HG02852 (cell line): ENCODE measurements around the gene SPATA9.

ENCODE experiments used
- ATAC-seq: cut with Tn5 transposase; IDR thresholded peaks from one replicate; pipeline ENCODE4 v1.9.1; 2021; ENCODE audit warnings: mild to moderate bottlenecking, moderate library complexity; ENCODE audit not compliant: unreplicated experiment

Gene SPATA9

DNA sequence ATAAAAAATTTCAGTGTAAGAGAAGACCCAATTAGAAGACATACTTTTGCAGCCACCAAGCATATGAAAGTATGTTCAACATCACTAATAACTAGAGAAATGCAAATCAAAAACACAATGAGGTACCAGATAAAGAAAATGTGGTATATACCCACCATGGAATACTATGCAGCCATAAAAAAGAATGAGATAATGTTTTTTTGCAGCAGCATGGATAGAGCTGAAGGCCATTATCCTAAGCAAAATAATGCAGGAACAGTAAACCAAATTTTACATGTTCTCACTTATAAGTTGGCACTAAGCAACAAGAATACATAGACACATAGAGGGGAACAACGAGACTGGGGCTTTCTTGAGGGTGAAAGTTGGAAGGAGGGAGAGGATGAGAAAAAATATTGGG lies 6.9 kb upstream of the SPATA9 start:
- no peak for ATAC-seq

DNA sequence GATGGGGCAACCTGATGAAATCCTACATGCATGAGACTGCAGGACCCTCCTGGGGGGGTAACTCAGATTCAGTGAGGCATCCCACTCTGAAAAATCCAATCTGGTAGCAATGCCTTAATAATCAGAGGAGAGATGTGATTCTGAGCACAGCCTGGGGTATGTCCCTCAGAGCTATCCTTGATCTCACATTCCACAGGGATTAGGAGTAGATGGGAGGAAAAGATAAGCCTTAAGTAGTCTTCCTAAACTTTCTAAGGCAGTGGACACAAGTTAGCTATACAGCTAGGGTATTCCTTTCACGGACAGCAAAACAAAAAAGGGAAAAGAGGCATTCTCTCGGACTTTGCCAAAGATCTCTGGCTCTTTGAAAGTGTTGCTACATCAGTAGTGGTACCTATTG lies 3.9 kb upstream of the SPATA9 start:
- no peak for ATAC-seq

DNA sequence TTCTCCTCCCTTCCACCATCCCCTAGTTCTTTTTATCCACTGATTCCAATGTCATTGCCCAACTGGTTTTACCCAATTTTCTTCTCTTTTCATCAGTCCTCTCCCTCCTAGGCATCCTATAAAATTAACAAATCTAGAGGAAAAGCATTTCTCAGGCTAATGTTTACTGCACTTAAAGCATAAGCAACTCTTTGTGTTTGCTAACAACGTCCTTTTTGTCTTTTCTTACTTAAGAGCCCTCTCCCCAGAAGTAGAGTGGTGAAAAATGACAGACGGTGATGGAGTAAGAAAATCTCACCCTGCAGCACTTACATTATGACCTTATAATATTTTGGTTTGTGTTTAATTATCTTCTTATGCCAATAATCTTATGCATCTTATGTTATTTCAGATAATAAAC lies 1.6 kb upstream of the SPATA9 start:
- no peak for ATAC-seq

DNA sequence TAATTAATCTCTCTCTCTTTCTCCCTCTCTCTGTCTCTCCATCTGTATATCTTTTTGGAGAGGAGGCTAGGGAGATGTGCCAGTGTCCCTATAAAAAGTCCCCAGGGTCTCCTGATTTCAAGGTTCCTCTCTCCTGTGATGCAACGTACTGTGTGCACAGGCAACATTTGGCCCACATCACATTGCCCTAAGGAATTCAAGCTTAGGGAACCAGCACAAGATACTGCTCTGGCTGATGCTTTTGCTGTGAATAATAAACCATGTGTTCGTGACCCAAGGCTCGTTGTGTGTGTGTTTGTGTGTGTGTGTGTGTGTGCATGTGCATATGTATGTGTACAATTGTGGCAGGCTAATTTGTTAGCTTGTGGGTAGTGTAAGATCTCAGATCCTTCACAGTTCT lies 9.7 kb downstream of the SPATA9 start:
- ATAC-seq: no peak

DNA sequence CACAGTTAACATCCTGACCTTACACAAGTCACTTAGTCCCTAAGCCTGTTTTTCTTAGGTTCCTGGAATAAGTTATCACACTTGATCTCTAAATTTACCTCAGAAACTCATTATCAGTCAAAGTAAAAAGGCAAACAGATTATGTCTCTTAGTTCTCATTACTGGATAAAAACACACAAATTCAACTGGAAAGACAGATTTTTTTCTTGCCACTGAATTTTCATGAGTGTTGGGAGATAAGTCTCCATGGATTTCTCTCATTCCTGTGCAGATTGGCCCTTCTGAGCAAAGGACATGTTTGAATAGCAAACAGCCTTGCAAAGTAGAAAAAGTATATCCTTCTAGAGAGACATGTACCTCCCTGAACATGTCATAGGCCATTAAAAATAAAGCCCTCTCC lies 10.2 kb downstream of the SPATA9 start:
- ATAC-seq: no peak

DNA sequence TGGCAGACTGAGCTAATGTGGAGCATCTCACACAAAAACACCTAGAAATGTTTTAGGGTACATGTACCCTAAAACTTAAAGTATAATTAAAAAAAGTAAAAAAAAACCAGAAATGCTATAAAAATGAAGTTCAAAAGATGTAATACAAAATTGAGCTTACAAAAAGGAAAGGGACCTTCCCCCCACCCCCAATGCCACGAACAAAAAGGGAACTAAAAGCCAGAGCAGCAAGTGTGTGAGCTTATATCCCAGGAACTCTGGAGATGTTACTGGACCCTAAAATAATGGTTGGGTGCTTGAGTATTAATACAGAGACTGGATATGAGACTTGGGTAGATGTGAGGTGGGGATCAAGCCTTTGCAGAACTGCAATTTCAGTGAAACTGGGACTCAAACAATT lies 11.0 kb downstream of the SPATA9 start:
- no peak for ATAC-seq

DNA sequence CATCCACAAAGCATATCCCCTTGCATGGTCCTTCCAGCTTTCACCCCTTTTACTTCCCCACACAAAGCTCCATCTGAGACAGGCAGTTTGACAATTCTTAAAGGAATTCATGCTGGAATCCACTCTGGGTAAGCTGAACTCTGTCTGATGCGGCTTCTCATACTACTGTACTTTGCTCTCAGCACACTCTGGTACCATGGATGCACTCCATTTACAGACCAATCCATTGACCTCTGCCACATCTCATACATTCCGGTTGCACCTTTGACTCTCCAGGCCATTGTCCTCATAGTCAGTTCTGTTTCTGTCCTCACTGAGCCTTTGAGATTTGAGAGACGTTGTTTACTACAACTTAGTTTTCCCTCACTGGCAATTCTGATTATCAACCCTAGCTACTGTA lies 12.2 kb downstream of the SPATA9 start:
- no peak for ATAC-seq

DNA sequence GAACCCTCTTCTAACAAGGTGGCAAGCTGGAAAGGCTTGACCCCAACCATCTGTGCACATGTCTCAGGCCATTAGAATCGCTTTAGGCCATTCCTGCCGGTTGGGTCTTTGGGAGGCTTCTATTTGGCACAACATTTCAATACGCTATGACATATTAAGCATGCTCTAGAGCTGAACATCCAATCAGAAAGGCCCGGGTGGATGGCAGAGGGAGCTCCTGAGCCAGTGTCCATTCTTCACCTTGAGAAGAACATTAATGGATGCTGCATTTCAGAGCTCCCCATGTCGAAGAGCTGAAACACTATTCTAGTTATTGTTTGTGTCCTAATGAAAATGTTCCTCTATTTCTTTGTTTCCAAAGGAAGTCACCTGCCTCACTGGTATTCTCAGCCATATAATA lies 12.8 kb downstream of the SPATA9 start:
- no peak for ATAC-seq

DNA sequence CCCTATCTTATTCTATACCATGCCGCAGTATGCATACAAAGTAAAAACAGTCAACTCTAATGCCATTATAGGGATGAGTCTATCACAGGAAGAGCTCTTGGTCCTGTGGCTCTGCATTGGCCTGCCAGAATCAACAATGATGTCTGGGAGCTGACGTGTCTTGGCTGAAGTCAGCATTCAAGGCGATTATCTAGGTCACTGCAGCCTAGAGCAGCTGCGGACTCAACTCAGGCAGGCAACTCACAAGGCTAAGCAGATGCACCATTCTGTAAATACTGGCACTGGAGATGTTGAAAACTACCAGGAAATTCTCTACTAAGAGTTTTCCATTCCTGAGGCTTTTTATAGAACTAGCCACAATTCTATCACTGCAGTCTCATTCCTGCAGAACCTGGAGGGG lies 13.3 kb downstream of the SPATA9 start:
- ATAC-seq: no peak

DNA sequence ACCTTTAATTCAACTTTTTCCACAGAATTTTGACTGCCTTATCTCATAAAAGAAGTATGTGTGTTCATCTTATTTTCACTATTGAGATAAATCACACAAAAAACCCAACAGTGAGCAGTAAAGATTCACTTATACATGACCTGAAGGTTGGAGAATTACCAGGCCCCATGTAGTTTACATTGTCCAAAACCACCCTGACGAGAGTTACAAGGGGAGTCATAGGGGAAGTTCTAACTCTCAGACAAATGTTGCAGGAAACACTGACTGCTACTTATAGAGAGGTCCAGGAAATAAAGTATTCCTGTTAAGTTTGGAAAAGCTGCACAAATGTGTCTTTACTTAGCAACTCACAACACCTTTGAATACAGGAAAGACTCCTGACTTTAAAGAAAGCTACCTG lies 14.1 kb downstream of the SPATA9 start:
- no peak for ATAC-seq

DNA sequence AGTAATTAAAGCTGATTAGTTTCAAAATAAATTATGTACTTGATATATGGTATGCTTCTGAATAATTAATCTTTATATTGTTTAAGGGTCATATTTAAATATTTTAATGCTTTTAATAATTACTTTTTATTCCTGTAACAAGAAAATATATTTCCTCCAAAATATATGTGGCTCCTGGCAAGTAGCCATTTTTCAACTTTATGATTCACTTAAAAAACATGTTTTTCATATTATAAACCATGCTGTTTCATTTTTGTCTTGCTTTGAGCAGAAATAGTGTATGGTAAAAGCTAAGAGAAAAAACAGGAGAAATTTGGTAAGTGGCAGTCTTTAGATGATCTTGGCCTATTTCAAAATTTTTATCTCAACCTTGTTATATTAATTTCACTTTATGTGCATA lies 14.6 kb downstream of the SPATA9 start:
- ATAC-seq: no peak

DNA sequence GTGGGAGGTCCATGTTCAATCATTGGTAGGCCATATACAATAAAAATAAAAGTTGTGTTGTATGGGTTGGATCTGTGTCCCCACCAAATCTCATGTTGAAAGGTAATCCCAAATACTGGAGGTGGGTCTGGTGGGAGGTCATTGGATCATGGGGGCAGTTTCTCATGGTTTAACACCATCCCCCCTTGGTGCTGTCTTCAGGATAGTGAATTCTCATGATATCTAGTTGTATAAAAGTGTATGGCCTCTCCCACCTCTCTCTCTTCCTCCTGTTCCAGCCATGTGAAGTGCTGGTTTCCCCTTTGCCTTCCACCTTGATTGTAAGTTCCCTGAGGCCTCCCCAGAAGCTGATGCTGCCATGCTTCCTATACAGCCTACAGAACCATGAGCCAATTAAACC lies 15.1 kb downstream of the SPATA9 start:
- ATAC-seq: no peak

DNA sequence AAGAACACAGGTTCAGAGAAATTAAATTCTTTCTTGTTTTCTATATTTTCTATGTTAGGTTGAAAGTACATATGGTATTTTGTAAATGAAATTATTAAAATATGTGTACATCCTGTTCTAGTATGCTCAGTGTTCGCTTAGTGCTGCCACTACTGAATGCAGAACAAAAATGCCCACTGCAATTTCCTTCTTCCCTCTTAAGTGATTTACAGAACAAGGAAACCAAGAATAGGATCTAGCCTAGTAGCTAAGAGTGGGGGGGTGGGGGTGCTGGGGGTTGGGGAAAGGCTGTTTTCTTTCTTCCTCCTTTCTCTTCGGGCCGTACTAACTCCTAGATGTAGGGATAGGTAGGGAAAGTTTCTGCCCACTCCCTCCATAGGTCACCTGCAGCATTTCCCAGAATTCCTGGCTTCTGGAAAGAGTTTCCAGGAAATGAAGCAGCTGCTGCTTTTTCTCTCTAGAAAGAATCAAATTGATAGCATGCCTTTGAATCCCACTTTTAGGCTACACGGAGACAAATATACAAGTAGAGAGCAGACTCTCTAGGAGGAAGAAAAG lies 15.7 kb downstream of the SPATA9 start:
- no peak for ATAC-seq

DNA sequence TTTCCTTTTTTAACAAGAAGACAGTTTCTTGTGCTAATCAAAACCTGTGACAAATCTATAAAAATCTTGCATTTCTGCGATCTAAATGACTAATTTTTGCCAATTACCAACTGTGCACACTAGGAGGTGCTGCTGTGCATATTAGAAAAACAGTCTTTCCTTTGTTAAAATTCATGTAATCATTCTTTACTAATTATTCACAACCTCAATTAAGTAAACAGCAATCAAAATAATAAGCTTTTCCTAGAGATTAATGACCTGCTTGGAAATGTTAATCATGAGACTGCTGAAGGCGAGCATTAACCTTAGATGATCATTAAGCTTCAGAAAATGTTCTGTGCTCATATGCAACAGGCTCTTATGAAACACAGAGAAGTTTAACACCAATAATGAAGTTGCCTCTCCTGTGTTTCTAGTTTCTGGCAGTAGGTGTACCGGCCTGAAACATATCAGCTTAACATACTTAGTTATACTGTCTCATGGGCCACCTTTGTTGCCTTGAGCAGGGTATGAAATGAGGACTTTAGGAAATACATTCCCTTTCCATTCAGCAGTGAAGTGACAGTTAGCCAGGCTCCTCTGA lies 18.5 kb downstream of the SPATA9 start:
- ATAC-seq: no peak

DNA sequence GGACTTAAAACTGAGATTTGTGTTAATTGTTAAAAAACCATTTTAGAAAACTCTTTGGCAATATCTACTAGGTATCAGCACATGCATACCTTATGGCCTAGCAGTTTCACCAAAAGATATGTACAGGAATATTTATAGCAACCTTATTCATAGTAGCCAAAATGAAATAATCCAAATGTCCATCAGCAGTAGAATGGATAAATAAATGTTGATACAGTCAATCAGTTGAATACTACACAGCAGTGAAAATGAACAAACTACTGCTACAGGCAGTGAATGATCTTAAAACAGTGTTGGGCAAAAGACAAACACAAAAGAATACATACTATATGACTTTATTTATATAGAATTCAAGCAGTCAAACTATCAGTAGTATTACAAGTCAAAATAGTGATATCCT lies 19.8 kb downstream of the SPATA9 start:
- ATAC-seq: no peak

DNA sequence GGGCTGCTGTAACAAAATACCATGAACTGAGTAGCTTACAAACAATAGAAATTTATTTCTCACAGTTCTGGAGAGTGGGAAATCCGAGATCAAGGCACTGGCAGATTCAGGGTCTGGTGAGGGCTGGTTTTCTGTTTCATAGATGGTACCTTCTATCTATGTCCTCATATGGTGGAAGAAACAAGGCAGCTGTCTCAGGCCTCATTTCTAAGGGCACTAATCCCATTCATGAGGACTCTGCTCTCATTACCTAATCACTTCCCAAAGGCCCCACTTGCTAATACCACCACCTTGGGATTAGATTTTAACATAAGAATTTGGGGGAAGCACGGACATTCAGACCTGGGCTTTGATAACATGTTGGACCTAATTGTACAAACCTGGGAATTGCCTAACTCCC lies 22.7 kb downstream of the SPATA9 start:
- ATAC-seq: no peak

DNA sequence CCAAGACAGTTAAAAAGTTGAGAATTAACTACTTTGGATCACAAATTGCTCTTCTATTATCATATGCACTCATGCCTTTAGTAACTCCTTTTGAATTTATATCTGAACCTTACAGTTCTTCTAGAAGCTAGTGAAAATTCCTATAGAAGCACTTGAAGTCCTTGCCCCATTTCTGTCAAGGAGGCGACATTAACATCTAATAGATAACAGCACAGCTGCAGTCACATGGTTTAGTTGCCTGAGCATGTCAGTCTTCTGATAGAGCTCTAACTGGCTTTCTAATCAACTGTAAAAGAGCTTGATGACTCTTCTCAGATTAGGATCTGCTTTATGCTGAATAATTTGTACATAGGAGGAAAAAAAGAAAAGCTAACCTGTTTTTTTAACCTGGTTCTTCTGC lies 27.2 kb downstream of the SPATA9 start:
- no peak for ATAC-seq

DNA sequence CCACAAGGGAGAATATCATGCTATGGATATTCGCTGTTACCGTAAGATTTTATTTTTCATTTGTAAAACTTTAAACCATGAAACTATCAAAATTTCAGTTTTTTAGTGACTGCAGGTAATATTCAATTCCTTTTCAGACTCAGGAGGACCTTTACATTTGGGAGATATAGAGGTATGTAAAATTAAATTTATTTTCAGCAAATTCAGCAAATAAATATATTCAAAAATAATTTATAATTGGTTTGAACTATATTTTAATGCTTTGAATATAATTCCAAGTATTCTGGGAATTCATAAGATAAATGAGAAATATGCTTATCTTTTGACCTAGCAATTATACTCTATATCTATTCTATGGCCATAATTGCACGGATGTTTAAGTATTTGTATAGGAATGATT lies 28.6 kb downstream of the SPATA9 start:
- ATAC-seq: no peak

DNA sequence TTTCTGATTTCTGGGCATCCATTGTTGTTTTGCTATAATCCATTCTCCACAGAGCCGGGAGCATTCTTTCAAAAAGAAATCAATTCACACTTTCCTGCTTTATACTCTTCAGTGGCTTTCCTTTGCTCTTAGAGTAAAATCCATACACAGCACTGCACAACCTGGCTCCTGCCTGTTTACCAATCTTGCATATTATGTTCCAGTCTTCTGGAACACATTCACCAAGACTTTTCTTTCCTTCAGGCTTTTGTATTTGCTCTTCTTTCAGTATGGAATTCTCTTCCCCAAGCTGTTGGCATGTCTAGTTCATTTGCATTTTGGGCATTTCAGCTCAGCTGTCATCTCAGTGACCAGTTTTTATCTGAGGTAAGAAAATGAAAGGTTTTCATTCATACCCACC lies 29.9 kb downstream of the SPATA9 start:
- no peak for ATAC-seq

DNA sequence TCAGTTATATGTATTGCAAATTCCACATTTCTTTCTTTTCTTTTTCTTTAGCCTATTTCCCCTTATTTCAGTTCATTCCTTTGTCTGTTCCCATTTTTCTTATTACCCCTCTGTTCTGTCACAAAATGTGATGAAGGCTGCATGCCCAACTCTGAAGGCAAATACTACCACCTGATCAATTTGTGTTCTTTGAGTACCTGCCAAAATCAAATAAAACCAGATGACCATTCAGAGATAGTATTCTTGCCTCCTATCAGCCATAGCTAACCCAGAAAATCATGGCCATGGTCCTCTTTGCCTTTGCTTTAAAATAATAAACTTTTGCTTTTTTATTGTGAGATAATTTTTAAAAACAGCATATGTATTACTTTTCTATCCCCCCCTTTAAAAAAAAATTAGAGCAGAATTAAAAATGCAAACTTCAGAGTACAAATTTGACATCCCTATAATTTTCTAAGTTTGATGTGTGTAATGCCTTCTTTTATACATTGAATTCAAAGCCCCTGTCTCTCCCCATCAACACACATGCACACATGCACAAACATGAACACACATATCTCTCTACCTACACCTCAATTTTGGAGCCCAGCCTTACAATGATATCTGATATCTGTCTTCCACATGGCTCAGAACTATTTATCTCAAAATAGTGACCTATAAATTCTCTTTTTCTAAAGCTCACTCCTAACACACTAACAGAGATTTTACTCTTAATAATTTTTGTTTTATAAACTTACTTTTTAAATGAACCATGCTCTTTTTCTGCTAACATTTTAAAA lies 32.8 kb downstream of the SPATA9 start:
- ATAC-seq: no peak

DNA sequence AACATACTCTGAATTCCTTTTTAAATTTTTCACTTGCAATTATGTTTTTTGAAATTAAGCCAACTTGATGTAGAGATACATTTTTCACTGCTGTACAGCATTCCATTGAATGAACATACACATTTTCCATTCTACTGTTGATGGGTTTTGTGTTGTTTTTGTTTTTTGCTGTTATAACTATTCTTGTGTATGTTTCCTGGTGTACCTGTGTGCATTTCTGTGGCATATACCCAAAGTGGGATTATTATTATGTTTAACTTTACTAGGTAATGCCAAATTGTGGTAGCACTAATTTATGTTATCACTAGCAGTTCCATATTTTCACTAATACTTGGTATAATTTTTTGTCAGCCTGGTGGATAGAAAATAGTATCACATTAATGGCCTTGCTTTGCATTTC lies 33.5 kb downstream of the SPATA9 start:
- no peak for ATAC-seq
